ENCODE data around the gene ELAVL4.

ELAVL4 gene

DNA sequence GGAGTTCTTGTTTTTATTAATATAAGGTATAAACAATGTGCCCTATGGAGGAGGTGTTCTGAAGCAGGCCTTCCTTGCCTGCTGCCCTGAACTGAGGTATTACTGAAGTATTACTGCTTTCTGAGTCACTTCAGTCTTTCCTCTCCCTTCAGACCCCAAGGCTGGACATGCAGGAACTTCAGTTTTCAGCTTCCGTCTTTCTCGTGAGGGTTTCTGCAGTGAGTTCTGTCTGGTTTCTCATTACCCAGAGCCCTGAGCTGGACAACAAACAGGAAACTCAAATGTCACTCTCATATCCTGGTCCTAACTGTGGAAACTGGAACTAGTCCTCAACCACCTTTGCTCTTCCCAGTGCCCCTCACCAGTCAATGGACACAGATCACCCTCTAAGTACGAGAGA, 46.8 kb downstream of the ELAVL4 start:
- H3K4me1 ChIP-seq (ENCODE audit: control insufficient read depth, insufficient read depth, low read depth, low read length) = no peaks in the 10 kb centered on the region
- 53% methylated on average over 3 of the region's 3 CpGs for WGBS
- H3K79me1 ChIP-seq (replicated peaks; ENCODE audit: low read length, poor library complexity, severe bottlenecking) = no peaks in the 10 kb centered on the region
- H3K9ac ChIP-seq (ENCODE audit: low read length) = no peak overlapping the region
- H2BK5ac ChIP-seq (ENCODE audit: low read depth, low read length, poor library complexity, severe bottlenecking) = no peak overlapping the region
- H4K91ac ChIP-seq (ENCODE audit: low read length) = no peak overlapping the region
- no peak overlapping the region for H2BK120ac ChIP-seq (ENCODE audit: low read depth, low read length)
- no peaks in the 10 kb centered on the region for H3K36me3 ChIP-seq (ENCODE audit: control insufficient read depth in 1 of 2, insufficient read depth in 2 of 2, low read depth in 1 of 2, low read length in 2 of 2)
- H3K18ac ChIP-seq (ENCODE audit: low read depth in 1 of 2, low read length in 2 of 2) = no peak overlapping the region
- no peak overlapping the region for H2BK12ac ChIP-seq (ENCODE audit: low read length in 2 of 2)
- no peak overlapping the region for H3K23ac ChIP-seq (ENCODE audit: low read length in 2 of 2)
- H3K14ac ChIP-seq (ENCODE audit: low read length in 2 of 2) = no peak overlapping the region
- H2AFZ ChIP-seq (ENCODE audit: low read depth, low read length) = no peak overlapping the region
- no peak overlapping the region for H3K4me3 ChIP-seq (ENCODE audit: insufficient read depth in 1 of 2, low read depth in 1 of 2, low read length in 2 of 2)
- H2BK15ac ChIP-seq (ENCODE audit: low read depth, poor library complexity, severe bottlenecking) = no peak overlapping the region
- peaks cover 4% of the 10 kb centered on the region for H3K9me3 ChIP-seq (ENCODE audit: control insufficient read depth, low read length)
- peaks cover 0 to 12% of the 10 kb centered on the region in 2 experiments for H3K27me3 ChIP-seq (ENCODE audit: control insufficient read depth in 1 of 2, insufficient read depth in 1 of 2, low read length in 2 of 2)
- H3K4me2 ChIP-seq (ENCODE audit: low read length, poor library complexity, severe bottlenecking) = no peak overlapping the region
- DNase-seq = no peak
- H3K4ac ChIP-seq (ENCODE audit: low read depth in 1 of 2, low read length in 2 of 2) = no peak overlapping the region
- no peak overlapping the region for H2AK5ac ChIP-seq (ENCODE audit: low read length, severe bottlenecking)
- H4K8ac ChIP-seq (ENCODE audit: low read length) = no peak overlapping the region
- no peak overlapping the region for H3K27ac ChIP-seq (ENCODE audit: low read length, poor library complexity, severe bottlenecking)

DNA sequence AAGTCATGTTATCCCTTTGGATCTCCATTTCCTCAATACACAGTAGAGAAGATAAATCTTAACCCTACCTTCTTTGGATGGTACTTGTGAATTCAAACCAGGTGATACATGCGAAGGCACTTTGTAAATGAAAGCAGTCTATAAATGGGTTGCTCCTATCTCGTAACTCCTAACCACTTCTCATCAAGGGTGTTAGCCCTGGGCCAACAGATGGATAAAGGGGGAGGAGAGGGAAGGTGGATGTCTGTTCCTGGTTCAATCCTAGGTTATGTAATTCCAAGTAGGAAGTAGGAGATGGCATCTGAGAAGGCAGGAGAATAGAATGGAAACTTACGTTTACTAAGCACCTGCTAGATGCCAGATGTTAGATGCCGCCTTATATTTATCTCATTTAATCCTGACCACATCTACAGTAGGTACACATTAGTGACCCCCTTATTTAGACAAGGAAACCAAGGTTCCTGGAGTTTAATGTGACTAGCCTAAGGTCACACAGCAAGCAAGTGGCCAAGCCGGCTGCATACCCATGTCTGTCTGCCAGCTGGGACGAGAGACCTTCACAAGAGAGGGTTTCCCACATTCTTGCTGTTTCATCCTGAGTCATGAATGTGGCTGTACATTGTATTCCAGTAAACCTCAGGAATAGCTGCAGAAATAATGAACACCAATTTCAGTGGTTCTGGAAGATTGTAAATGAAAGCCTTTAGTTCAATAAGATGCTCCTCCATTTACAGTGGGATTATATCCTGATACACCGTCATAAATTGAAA, 47.7 kb downstream of the ELAVL4 start:
- H2BK15ac ChIP-seq (ENCODE audit: low read depth, poor library complexity, severe bottlenecking) = no peak overlapping the region

DNA sequence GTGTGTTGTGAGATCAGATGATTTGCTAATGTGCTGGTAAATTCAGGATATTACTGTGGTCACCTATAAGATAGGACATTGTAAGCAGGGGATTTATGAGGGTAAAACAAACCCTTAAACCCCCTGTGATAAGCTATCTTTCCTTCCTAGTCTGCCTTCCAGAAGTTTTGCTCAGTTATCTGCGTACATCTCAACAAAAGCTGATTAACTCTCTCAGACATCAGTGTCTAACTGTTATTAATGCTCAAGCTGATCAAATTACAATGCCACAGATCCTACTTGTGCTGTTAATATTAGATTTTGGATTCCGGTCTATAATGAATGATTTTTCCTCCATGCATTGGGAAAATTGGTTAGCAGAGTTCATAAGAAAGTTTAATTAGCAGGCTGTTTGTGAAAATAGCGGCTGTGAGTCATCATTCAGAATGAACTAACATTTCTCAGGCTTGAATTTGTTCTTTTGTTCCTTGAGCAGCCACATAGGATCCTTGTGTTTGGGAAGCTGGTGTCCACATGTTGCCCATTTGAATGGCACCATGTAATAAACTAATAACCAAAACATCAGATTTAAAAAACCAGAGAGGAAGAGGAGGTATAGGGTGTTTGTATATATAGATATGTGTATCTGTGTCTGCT, 48.7 kb downstream of the ELAVL4 start:
- Histone ChIP-seq H3K14ac (ENCODE audit: low read length in 2 of 2) (no peak overlapping the region), H3K36me3 (ENCODE audit: control insufficient read depth in 1 of 2, insufficient read depth in 2 of 2, low read depth in 1 of 2, low read length in 2 of 2) (no peaks in the 10 kb centered on the region), H2BK5ac (ENCODE audit: low read depth, low read length, poor library complexity, severe bottlenecking) (no peak overlapping the region), H3K9ac (ENCODE audit: low read length) (no peak overlapping the region), H2BK15ac (ENCODE audit: low read depth, poor library complexity, severe bottlenecking) (no peak overlapping the region), H2BK12ac (ENCODE audit: low read length in 2 of 2) (no peak overlapping the region), H3K9me3 (ENCODE audit: control insufficient read depth, low read length) (peaks cover 4% of the 10 kb centered on the region), H2AK5ac (ENCODE audit: low read length, severe bottlenecking) (no peak overlapping the region), H3K18ac (ENCODE audit: low read depth in 1 of 2, low read length in 2 of 2) (no peak overlapping the region), H3K4me3 (ENCODE audit: insufficient read depth in 1 of 2, low read depth in 1 of 2, low read length in 2 of 2) (no peak overlapping the region), H3K27me3 (ENCODE audit: control insufficient read depth in 1 of 2, insufficient read depth in 1 of 2, low read length in 2 of 2) (peaks cover 0 to 11% of the 10 kb centered on the region in 2 experiments), H2BK120ac (ENCODE audit: low read depth, low read length) (no peak overlapping the region), H3K4me1 (ENCODE audit: control insufficient read depth, insufficient read depth, low read depth, low read length) (no peaks in the 10 kb centered on the region), H3K4ac (ENCODE audit: low read depth in 1 of 2, low read length in 2 of 2) (no peak overlapping the region), H4K91ac (ENCODE audit: low read length) (no peak overlapping the region), H3K27ac (ENCODE audit: low read length, poor library complexity, severe bottlenecking) (no peak overlapping the region), H3K23ac (ENCODE audit: low read length in 2 of 2) (no peak overlapping the region), H3K4me2 (ENCODE audit: low read length, poor library complexity, severe bottlenecking) (no peak overlapping the region), H2AFZ (ENCODE audit: low read depth, low read length) (no peak overlapping the region), H4K8ac (ENCODE audit: low read length) (no peak overlapping the region), H3K79me1 (replicated peaks; ENCODE audit: low read length, poor library complexity, severe bottlenecking) (no peaks in the 10 kb centered on the region)
- WGBS = 64% methylated on average over 3 of the region's 3 CpGs
- no peak for DNase-seq

More for the DNA sequence above, 47.7 kb downstream of the ELAVL4 start:
- Histone ChIP-seq H2BK5ac (ENCODE audit: low read depth, low read length, poor library complexity, severe bottlenecking) (no peak overlapping the region), H3K4me1 (ENCODE audit: control insufficient read depth, insufficient read depth, low read depth, low read length) (no peaks in the 10 kb centered on the region), H3K36me3 (ENCODE audit: control insufficient read depth in 1 of 2, insufficient read depth in 2 of 2, low read depth in 1 of 2, low read length in 2 of 2) (no peaks in the 10 kb centered on the region), H2BK120ac (ENCODE audit: low read depth, low read length) (no peak overlapping the region), H3K27ac (ENCODE audit: low read length, poor library complexity, severe bottlenecking) (no peak overlapping the region), H2BK12ac (ENCODE audit: low read length in 2 of 2) (no peak overlapping the region), H3K23ac (ENCODE audit: low read length in 2 of 2) (no peak overlapping the region), H2AFZ (ENCODE audit: low read depth, low read length) (no peak overlapping the region), H3K18ac (ENCODE audit: low read depth in 1 of 2, low read length in 2 of 2) (no peak overlapping the region), H4K91ac (ENCODE audit: low read length) (no peak overlapping the region), H3K4me3 (ENCODE audit: insufficient read depth in 1 of 2, low read depth in 1 of 2, low read length in 2 of 2) (no peak overlapping the region), H3K4ac (ENCODE audit: low read depth in 1 of 2, low read length in 2 of 2) (no peak overlapping the region), H4K8ac (ENCODE audit: low read length) (no peak overlapping the region), H3K79me1 (replicated peaks; ENCODE audit: low read length, poor library complexity, severe bottlenecking) (no peaks in the 10 kb centered on the region), H2AK5ac (ENCODE audit: low read length, severe bottlenecking) (no peak overlapping the region), H3K9me3 (ENCODE audit: control insufficient read depth, low read length) (peaks cover 4% of the 10 kb centered on the region), H3K27me3 (ENCODE audit: control insufficient read depth in 1 of 2, insufficient read depth in 1 of 2, low read length in 2 of 2) (peaks cover 0 to 14% of the 10 kb centered on the region in 2 experiments), H3K4me2 (ENCODE audit: low read length, poor library complexity, severe bottlenecking) (no peak overlapping the region), H3K9ac (ENCODE audit: low read length) (no peak overlapping the region), H3K14ac (ENCODE audit: low read length in 2 of 2) (no peak overlapping the region)
- WGBS = 85% methylated on average over 6 of the region's 7 CpGs
- no peak for DNase-seq

DNA sequence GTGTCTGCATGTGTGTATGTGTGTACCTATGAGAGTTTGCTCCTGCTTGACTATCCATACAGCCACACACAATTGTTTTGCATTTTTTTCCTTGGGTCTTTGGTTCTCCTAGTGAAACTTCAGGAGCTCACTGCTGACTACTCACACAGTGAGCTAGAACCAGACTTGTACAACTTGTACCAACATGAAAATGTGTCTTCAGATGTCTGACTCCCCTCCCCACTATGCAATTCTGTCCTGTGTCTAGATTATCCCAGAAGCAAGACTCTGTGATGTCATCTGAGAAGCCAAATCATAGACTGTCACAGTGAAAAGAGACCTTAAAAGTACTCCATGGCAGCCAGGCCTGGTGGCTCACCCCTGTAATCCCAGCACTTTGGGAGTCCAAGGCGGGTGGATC, 49.7 kb downstream of the ELAVL4 start:
- H3K23ac ChIP-seq (ENCODE audit: low read length in 2 of 2) = no peak overlapping the region

More for the DNA sequence above, 49.7 kb downstream of the ELAVL4 start:
- Histone ChIP-seq H3K79me1 (replicated peaks; ENCODE audit: low read length, poor library complexity, severe bottlenecking) (no peaks in the 10 kb centered on the region), H2BK120ac (ENCODE audit: low read depth, low read length) (no peak overlapping the region), H3K27me3 (ENCODE audit: control insufficient read depth in 1 of 2, insufficient read depth in 1 of 2, low read length in 2 of 2) (peaks cover 0 to 5% of the 10 kb centered on the region in 2 experiments), H3K9me3 (ENCODE audit: control insufficient read depth, low read length) (peaks cover 4% of the 10 kb centered on the region), H3K36me3 (ENCODE audit: control insufficient read depth in 1 of 2, insufficient read depth in 2 of 2, low read depth in 1 of 2, low read length in 2 of 2) (no peaks in the 10 kb centered on the region), H3K18ac (ENCODE audit: low read depth in 1 of 2, low read length in 2 of 2) (no peak overlapping the region), H2AK5ac (ENCODE audit: low read length, severe bottlenecking) (no peak overlapping the region), H2AFZ (ENCODE audit: low read depth, low read length) (no peak overlapping the region), H3K4me1 (ENCODE audit: control insufficient read depth, insufficient read depth, low read depth, low read length) (no peaks in the 10 kb centered on the region), H3K27ac (ENCODE audit: low read length, poor library complexity, severe bottlenecking) (no peak overlapping the region), H3K14ac (ENCODE audit: low read length in 2 of 2) (no peak overlapping the region), H3K4me3 (ENCODE audit: insufficient read depth in 1 of 2, low read depth in 1 of 2, low read length in 2 of 2) (no peak overlapping the region), H3K4me2 (ENCODE audit: low read length, poor library complexity, severe bottlenecking) (no peak overlapping the region), H3K4ac (ENCODE audit: low read depth in 1 of 2, low read length in 2 of 2) (no peak overlapping the region), H4K91ac (ENCODE audit: low read length) (no peak overlapping the region), H3K9ac (ENCODE audit: low read length) (no peak overlapping the region), H4K8ac (ENCODE audit: low read length) (no peak overlapping the region), H2BK12ac (ENCODE audit: low read length in 2 of 2) (no peak overlapping the region), H2BK5ac (ENCODE audit: low read depth, low read length, poor library complexity, severe bottlenecking) (no peak overlapping the region), H2BK15ac (ENCODE audit: low read depth, poor library complexity, severe bottlenecking) (no peak overlapping the region)
- DNase-seq = no peak
- WGBS = 77% methylated on average over 1 of the region's 1 CpG

Data from mesenchymal stem cell (in vitro differentiated cells and primary cell).